ENCODE results near the gene MED20.

GRCh38 chr6:41914869-41915530, 5.9 kb downstream of the MED20 start:
- TF ChIP-seq CTCF (IDR thresholded peaks at IDR 0.05; ENCODE audit: extremely low read depth in 1 of 2, insufficient read depth in 1 of 2, low read depth in 1 of 2, low read length in 2 of 2): no peak
- TF ChIP-seq POLR2A (IDR thresholded peaks at IDR 0.05; ENCODE audit: low read depth, low read length): no peak
- TF ChIP-seq EZH2 (IDR thresholded peaks at IDR 0.05; ENCODE audit: borderline replicate concordance, low read depth, low read length, severe bottlenecking): no peak

All from endothelial cell of umbilical vein (primary cell).